Activated naive CD4-positive, alpha-beta T cell treated with anti-CD3 and anti-CD28 coated beads, Interleukin-2, amount 50 U/mL, for 16 hours (primary cell): Measurements from ENCODE around the gene FNDC3A.
"Not testable (repeated sequence)": the region's sequence is repeated elsewhere in the genome, so short reads cannot be mapped to it uniquely, and the experiment has no call there.

Source experiments
- DNase-seq: peaks from one replicate; pipeline ENCODE4 v3.0.0-alpha.2; 2020

FNDC3A gene

DNA sequence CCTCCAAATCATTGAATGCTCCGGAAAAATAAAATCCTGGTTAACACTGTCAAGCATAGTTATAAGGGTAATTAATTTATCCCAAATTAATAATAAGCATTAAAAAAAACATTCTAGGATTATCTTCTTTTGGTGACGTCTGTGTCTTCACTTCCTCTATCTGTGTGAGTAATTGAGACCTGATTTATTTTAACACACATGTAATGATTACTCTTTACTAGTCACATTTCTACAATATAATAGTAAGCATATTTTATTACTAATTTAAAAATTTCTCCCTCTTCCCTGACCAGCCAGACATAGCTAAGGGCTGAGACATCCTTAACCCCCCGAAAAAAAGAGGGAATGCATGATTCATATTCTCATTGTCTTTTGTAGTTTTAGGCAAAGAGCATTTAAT, 2.3 kb downstream of the FNDC3A start:
- DNase-seq: no peak

DNA sequence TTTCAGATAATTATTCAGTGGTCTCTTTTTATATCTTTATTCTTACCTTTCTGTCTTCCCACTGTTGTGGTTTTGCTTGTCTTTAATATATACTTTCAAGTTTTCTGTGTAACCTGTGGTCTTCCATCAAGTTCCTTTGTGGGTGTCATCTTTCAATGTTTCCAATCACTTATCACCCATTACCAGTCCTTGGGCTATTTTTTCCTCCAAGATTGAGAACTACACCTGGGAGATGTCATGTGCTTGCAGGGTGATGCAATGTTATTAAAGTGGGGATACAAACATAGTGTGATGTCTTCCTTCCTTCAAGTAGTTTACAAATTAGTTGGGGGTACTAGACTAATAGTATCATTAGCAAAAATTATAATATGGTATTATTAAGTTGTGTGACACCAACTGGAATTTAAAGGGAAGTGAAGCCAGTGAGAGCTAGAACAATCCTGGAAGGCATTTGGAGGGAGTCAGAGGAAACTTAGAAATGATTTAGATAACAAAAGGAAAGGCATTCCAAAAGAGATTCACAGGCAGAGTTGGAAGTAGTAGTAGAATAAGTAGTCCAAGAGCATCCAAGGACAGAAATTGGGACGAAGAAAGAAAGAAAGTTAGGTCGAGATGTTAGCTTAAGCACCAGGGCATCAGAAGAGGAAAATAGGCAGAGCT, 3.4 kb downstream of the FNDC3A start:
- DNase-seq: no peak

DNA sequence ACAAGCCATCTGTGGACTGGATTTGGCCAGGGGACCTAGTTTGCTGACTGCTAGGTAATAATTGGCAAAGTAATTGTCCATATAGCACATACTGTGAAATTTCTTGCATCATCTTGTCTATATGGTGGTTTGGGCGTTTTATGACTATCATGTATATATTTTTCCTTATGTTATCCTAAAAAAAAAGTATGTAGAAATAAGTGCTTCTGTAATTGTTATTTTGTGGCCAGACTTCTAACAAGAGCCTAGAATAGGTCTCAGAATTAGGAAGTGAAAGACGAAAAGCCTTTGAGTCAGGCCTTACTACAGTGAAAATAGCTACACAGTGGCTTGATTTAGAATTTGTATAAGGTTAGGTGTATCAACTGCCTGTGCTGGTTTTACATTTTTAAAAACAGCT, 4.2 kb downstream of the FNDC3A start:
- no peak for DNase-seq

GRCh38 chr13:48983331-48983730, 7.6 kb downstream of the FNDC3A start:
- DNase-seq: no peak

- no peak for DNase-seq
Measured at GRCh38 chr13:48985756-48986155, 10.0 kb downstream of the FNDC3A start.

- no peak for DNase-seq
Measured at GRCh38 chr13:48990900-48991299, 15.2 kb downstream of the FNDC3A start.

GRCh38 chr13:48993150-48993549, 17.4 kb downstream of the FNDC3A start:
- DNase-seq: no peak

DNA sequence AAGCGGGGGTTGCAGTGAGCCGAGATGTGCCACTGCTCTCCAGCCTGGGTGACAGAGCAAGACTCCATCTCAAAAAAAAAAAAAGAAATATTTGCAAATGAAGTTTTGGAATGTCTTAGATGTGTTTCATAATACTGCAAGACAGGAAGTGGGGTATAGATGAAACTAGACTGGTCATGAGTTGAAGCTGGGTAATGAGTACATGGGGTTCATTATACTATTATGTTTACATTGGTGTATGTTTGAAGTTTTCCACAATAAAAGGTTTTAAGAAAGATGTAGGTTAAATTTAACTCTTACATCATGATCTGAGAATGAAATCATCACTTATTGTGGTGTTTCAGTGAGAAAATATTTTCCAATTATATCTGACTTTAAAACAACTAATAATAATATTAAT, 19.0 kb downstream of the FNDC3A start:
- no peak for DNase-seq

DNA sequence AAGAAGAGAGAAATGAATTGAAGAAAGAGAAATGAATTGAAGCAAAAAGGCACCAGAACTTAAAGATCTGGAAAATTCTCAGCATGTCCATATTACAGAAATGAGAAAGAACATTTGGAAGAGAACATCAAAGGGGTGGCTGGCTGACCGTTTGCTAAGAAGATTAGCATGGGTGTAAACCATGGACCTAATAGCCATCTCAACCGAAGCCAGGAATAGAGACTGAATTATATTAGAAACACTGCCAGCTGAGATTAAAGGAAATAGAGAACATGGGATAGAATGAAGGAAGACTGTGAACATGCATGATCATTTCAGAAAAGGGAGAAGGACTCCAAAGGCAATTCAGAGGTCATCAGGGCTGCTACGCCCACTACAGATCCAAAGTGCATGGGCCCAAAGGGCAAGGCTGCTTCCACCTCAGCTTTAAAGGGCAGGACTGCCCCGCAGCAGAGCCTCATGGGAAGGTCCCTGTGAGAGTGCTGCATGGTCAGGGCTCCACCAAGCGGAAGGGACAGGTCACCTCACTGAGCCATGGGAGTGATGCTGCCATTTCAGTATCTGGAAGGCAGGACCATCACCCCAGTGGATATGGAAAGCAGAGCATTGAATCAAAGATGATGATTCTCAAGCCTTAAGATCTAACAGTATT, 23.1 kb downstream of the FNDC3A start:
- DNase-seq: no peak

DNA sequence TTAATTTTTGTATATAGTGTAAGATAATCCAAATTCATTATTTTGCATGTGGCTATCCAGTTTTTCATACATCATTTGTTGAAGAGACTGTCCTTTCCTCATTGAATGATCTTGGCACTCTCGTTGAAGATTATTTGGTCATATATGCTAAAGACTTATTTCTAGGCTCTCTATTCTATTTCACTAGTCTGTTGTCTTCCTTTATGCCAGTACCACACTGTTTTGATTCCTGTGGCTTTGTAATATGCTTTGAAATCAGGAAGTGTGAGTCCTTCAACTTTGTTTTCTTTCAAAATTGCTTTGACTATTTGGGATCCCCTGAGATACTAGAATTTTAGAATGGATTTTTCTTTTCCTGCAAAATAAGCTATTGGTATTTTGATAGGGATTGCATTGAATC, 24.5 kb downstream of the FNDC3A start:
- DNase-seq: no peak

- not testable (repeated sequence) for DNase-seq
Measured at GRCh38 chr13:49018986-49019635, 43.4 kb downstream of the FNDC3A start.

DNA sequence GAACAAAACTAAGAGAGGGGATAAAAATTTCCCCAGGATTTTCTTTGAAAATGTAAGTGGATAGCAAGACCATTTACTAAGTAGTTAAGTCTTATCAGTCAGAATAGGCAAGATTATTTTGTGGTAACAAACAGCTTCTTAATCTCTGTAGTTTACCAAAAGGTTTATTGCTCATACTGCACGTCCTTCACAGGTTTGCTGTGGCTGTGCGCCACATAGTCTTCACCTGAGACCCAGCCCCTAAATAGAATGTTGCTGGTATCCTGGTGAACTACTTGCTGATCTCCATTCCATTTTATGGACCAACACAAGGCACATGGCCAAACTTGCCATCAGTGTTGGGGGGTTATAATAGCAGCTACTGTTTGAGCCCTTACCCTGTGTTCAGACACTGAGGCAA, 44.6 kb downstream of the FNDC3A start:
- no peak for DNase-seq

DNA sequence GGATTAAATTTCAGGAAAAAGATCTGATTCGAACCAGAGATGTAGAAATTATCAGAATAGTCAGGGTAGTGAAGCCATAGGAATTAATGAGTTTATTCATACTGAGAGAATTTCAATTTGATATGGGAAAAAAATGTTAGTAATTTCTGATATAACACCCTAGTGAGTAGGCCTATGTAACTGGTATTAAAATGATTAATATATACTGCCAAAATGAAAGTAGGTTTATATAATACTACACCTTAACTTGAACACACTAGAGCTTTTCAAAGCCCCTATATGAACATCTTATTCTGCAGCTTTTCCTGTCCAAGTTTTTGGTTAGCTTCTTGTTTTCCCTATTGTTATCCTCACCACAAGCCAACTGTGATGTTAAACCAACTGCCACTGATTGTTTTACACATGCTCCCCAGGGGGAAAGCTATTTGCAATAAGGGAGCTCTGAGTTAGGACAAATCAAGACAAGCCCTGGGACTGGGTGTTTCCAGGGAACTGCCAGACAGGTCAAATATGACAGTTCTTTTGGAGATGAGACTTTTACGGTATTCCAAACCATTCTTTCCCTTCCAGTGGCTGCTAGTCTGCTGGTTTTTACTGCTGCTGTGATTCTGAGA, 45.3 kb downstream of the FNDC3A start:
- DNase-seq: no peak

- no peak for DNase-seq
Measured at GRCh38 chr13:49021953-49022352, 46.2 kb downstream of the FNDC3A start.

DNA sequence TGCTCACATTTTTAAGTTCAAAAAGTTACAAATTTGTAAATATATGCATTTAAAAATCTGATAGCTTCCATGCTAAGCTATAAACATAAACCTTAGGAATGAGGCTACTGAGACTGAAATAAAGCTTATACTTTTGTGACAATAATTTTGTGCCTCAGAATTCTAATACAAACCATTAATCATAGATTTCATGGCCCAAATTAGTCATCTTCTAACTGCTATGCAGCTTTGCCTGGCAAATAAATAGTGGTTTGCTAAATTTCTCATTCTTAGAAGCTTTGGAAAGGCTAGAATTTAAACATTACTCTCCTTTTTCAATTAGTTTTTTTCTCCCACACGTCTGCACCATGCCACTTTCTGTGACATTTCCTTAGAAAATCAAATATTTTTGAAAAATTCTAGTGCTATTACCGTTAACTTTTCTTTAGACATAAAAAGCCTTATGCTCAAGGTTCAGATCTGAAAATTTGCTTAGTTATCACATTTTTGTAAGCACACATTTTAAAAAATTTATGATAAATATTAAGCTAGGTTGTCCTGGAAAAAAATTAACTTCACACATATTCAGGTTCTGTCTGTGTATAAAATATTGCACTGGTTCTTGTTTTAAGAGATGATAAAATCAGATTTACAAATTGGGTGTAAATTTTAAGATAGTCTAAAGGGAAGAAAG, 46.9 kb downstream of the FNDC3A start:
- no peak for DNase-seq

DNA sequence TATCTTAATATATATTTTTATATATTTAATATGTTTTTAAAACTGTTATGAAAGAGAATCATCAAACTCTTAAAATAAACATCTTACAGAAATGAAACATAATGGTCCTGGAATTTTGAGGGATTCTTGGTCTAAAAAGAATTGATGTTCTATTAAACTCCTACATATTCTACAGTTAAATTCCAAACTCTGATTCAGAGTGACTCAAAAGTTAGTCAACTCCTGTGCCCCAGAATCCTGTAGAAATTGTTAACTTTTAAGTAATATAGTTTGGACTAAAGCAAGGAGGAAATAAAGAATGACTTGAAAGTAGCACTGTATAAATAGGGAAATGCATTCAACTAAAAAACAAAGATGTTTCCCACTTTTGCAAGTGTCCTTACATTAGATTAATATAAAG, 47.7 kb downstream of the FNDC3A start:
- no peak for DNase-seq

DNA sequence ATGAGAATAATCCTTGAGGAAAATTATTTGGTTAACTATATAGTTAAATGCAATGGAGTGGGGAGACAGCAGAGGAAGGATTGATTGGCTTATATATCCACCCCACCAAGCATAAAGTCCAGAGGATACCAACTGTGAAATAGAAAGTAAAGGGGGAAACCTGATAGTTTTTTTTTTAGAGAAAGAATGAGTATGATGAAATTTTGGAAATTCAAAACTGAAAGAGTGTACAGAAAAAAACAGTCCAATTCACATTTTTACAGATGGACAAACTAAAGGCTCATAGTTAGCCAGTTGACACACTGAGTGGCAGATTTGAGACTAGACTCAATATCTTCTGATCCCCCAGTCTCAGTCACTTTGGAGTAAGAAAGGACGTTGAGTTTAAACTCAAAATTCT, 51.1 kb downstream of the FNDC3A start:
- DNase-seq: no peak

- no peak for DNase-seq
Measured at GRCh38 chr13:49029570-49029969, 53.9 kb downstream of the FNDC3A start.

GRCh38 chr13:49030213-49030612, 54.5 kb downstream of the FNDC3A start:
- no peak for DNase-seq

DNA sequence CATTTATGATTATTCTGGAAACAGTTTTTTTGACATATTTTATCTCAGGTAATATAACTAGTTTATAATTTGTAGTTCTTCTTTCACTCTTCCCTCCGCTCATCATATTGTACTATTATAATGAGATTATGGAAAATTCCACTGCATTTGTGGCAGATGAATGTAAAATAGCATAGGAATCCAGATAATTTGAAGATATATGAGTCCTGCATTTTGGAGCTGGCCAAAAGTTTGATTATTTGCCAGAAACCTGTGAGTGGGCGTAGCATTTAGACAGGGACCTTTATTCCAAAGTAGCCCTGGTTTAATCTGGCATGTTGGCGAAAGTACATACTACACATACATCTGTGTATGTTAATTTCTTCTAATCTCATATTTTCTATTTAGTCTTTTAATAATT, 65.2 kb downstream of the FNDC3A start:
- no peak for DNase-seq

DNA sequence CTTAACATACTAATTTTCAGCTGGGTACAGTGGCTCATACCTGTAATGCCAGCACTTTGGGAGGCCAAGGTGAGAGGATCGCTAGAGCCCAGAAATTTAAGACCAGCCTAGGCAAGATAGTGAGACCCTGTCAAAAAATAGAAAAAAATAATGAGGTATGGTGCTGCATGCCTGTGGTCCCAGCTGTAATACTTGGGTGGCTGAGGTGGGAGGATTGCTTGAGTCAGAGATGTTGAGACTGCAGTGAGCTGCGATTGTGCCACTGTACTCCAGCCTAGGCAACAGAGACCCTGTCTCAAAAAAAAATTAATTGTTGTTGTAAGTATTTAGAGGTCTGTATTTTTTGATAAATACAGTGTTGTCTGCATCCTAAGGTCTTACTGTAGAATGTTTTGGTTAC, 66.8 kb downstream of the FNDC3A start:
- no peak for DNase-seq

GRCh38 chr13:49044008-49044407, 68.3 kb downstream of the FNDC3A start:
- no peak for DNase-seq

DNA sequence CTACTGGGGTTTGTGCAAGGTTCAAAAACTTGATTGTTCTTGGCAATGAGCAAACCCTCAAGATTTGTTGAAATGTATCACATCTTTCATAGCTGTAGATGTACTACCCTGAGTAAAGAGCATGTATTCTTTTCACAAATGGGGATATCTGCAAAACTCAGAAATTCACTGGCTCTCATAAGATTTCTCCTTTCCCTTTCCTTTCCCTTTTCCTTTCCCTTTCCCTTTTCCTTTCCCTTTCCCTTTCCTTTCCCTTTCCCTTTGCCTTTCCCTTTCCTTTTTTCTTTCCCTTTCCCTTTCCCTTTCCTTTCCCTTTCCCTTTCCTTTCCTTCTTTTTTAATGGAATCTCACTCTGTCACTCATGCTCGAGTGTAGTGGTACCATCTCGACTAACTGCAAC, 69.1 kb downstream of the FNDC3A start:
- DNase-seq: no peak

DNA sequence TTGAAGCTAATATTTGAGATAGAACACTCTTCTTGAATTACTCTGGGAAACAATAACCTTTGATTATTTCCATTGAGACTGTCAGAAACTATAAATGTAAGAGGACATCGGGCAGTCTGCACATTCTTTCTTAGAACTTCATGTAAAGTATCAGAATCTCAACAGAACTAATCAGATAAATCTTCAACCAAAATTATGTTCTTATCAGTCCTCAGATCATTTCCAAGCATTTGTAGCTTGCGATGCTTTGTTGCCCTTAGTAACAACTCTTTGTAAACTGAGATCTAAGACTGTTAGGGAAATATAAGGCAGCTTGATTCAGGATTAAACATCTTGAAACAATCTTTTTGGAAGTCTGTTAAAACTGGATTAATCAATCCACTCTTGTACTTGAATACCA, 70.3 kb downstream of the FNDC3A start:
- no peak for DNase-seq
